ENCODE results near the gene HMCN2. TPM values are rescaled to one million over a fixed set of nuclear protein-coding genes. Genes with fewer than 3 reads are reported as not detected.
"Not testable (repeated sequence)": the region's sequence is repeated elsewhere in the genome, so short reads cannot be mapped to it uniquely, and the experiment has no call there.

HMCN2 gene
- total RNA-seq, 1 donor from 2014 or later, result 0.15 TPM

GRCh38 chr9:130400870-130401269 lies 135.3 kb downstream of the HMCN2 start:
- no peaks in the 10 kb centered on the region for H3K27me3 ChIP-seq
- Mint-ChIP-seq H3K4me3 (no peak overlapping the region), H3K27me3 (ENCODE audit: insufficient read depth, low read depth) (peaks cover 5% of the 10 kb centered on the region), H3K27ac (no peak overlapping the region), H3K36me3 (no peaks in the 10 kb centered on the region), H3K9me3 (no peaks in the 10 kb centered on the region), H3K4me1 (peaks cover 8% of the 10 kb centered on the region)
- H3K36me3 ChIP-seq, result no peaks in the 10 kb centered on the region
- H3K4me1 ChIP-seq, result no peaks in the 10 kb centered on the region
- H3F3A ChIP-seq (ENCODE audit: low read depth), result no peaks in the 10 kb centered on the region
- no peak overlapping the region for H3K4me2 ChIP-seq
- no peak overlapping the region for H3K4me3 ChIP-seq
- TF ChIP-seq CTCF (IDR thresholded peaks at IDR 0.05), result no peak
- no peak for TF ChIP-seq EZH2 (IDR thresholded peaks at IDR 0.05)
- TF ChIP-seq EZH2phosphoT487 (IDR thresholded peaks at IDR 0.05), result no peak
- no peaks in the 10 kb centered on the region for H3K9me3 ChIP-seq (ENCODE audit: low read depth)
- no peak for DNase-seq (ENCODE audit: low spot score)
- H3K27ac ChIP-seq, result no peak overlapping the region
- H2AFZ ChIP-seq (replicated peaks), result no peak overlapping the region
- no peaks in the 10 kb centered on the region for H4K20me1 ChIP-seq (ENCODE audit: low read depth)
- no peak overlapping the region for H3K9ac ChIP-seq
- H3K79me2 ChIP-seq (ENCODE audit: low read depth), result no peaks in the 10 kb centered on the region

GRCh38 chr9:130401742-130402141 lies 136.2 kb downstream of the HMCN2 start:
- H3K4me1 ChIP-seq; H3K36me3 Mint-ChIP-seq; H3F3A ChIP-seq (ENCODE audit: low read depth); H3K4me2 ChIP-seq; H3K4me1 Mint-ChIP-seq; H3K36me3 ChIP-seq; H3K9me3 Mint-ChIP-seq; H3K9ac ChIP-seq; H3K4me3 Mint-ChIP-seq; H4K20me1 ChIP-seq (ENCODE audit: low read depth); H3K4me3 ChIP-seq; H3K79me2 ChIP-seq (ENCODE audit: low read depth); H3K27me3 ChIP-seq; H3K27ac ChIP-seq; DNase-seq (ENCODE audit: low spot score); H2AFZ ChIP-seq (replicated peaks); H3K27ac Mint-ChIP-seq; H3K27me3 Mint-ChIP-seq (ENCODE audit: insufficient read depth, low read depth); H3K9me3 ChIP-seq (ENCODE audit: low read depth): not testable (repeated sequence)

GRCh38 chr9:130402243-130402642 lies 136.7 kb downstream of the HMCN2 start:
- Histone ChIP-seq H3K27ac (no peak overlapping the region), H2AFZ (replicated peaks) (no peak overlapping the region), H3K79me2 (ENCODE audit: low read depth) (no peaks in the 10 kb centered on the region), H3K4me3 (no peak overlapping the region), H3F3A (ENCODE audit: low read depth) (no peaks in the 10 kb centered on the region), H3K9ac (no peak overlapping the region), H3K27me3 (no peaks in the 10 kb centered on the region), H3K36me3 (no peaks in the 10 kb centered on the region), H3K4me1 (no peaks in the 10 kb centered on the region), H4K20me1 (ENCODE audit: low read depth) (no peaks in the 10 kb centered on the region), H3K9me3 (ENCODE audit: low read depth) (no peaks in the 10 kb centered on the region), H3K4me2 (no peak overlapping the region)
- DNase-seq (ENCODE audit: low spot score), result no peak
- Mint-ChIP-seq H3K4me3 (no peak overlapping the region), H3K4me1 (peaks cover 8% of the 10 kb centered on the region), H3K36me3 (no peaks in the 10 kb centered on the region), H3K27me3 (ENCODE audit: insufficient read depth, low read depth) (peaks cover 5% of the 10 kb centered on the region), H3K27ac (peak overlapping the region; percentile 51), H3K9me3 (no peaks in the 10 kb centered on the region)
- TF ChIP-seq CTCF (IDR thresholded peaks at IDR 0.05) (no peak), EZH2phosphoT487 (IDR thresholded peaks at IDR 0.05) (no peak), EZH2 (IDR thresholded peaks at IDR 0.05) (no peak)

- no peaks in the 10 kb centered on the region for H4K20me1 ChIP-seq (ENCODE audit: low read depth)
- H3K4me3 ChIP-seq, result no peak overlapping the region
- Mint-ChIP-seq H3K4me3 (no peak overlapping the region), H3K27me3 (ENCODE audit: insufficient read depth, low read depth) (peaks cover 5% of the 10 kb centered on the region), H3K9me3 (no peaks in the 10 kb centered on the region), H3K27ac (no peak overlapping the region), H3K36me3 (no peaks in the 10 kb centered on the region), H3K4me1 (peaks cover 8% of the 10 kb centered on the region)
- no peaks in the 10 kb centered on the region for H3K4me1 ChIP-seq
- no peak overlapping the region for H3K4me2 ChIP-seq
- TF ChIP-seq EZH2phosphoT487 (IDR thresholded peaks at IDR 0.05) (no peak), EZH2 (IDR thresholded peaks at IDR 0.05) (no peak), CTCF (IDR thresholded peaks at IDR 0.05) (no peak)
- H3K27me3 ChIP-seq, result no peaks in the 10 kb centered on the region
- DNase-seq (ENCODE audit: low spot score), result no peak
- no peaks in the 10 kb centered on the region for H3K9me3 ChIP-seq (ENCODE audit: low read depth)
- no peak overlapping the region for H3K27ac ChIP-seq
- H3K9ac ChIP-seq, result no peak overlapping the region
- H2AFZ ChIP-seq (replicated peaks), result no peak overlapping the region
- H3K79me2 ChIP-seq (ENCODE audit: low read depth), result no peaks in the 10 kb centered on the region
- H3F3A ChIP-seq (ENCODE audit: low read depth), result no peaks in the 10 kb centered on the region
- H3K36me3 ChIP-seq, result no peaks in the 10 kb centered on the region
Measured at GRCh38 chr9:130402645-130403440, 137.3 kb downstream of the HMCN2 start.

Measured in neural progenitor cell (in vitro differentiated cells).